SU-DHL-6 (cell line): ENCODE results near the gene ACSL3.

Experiments used
- CTCF ChIP-seq: fragments of 200-600 bp; sonication (generic); IDR thresholded peaks from one replicate; pipeline ENCODE4 v1.5.1; 2017; ENCODE audit warnings: antibody characterized with exemption, mild to moderate bottlenecking, low read length, moderate library complexity; ENCODE audit not compliant: insufficient read depth, poor library complexity, severe bottlenecking
- EZH2phosphoT487 ChIP-seq: fragments of 200-600 bp; sonication (generic), shearing (Covaris generic); conservative IDR thresholded peaks from 2 replicates; pipeline ENCODE4 v1.6.1; 2018; ENCODE audit warnings: mild to moderate bottlenecking, antibody characterized with exemption, low read length, moderate library complexity, mixed read lengths

GRCh38 chr2:222979484-222979883 lies 118.6 kb downstream of the ACSL3 start:
- TF ChIP-seq CTCF: no peak
- no peak for TF ChIP-seq EZH2phosphoT487
